Stomach (tissue), 9 donors: Measurements from ENCODE around the gene PPY. TPM values are rescaled to one million over a fixed set of nuclear protein-coding genes. Genes with fewer than 3 reads are reported as not detected.

Experiments used
- DNase-seq, 2 donors: peaks; one replicate each; pipeline versions ENCODE4 v3.0.0 to v3.0.0-alpha.2; 2013 to 2019
- H3K27ac ChIP-seq, 5 donors: fragments of 200-600 bp in 4 of 5; sonication (generic) in 4 of 5; one replicate each; pipeline ENCODE4 v1.5.1; 2013 to 2019; ENCODE audit warnings: mild to moderate bottlenecking in 1 of 5, moderate library complexity in 1 of 5
- H3K27me3 ChIP-seq, 3 donors: fragments of 200-600 bp; sonication (generic); one replicate each; pipeline ENCODE4 v1.5.1; 2017 to 2019; ENCODE audit warnings: mixed run types in 1 of 3
- H3K36me3 ChIP-seq, 4 donors: fragments of 200-600 bp; sonication (generic); 1 replicate in 3 of 4; 2 replicates in 1 of 4; pipeline ENCODE4 v1.5.1; 2016 to 2019
- H3K4me1 ChIP-seq, 4 donors: fragments of 200-600 bp; sonication (generic); one replicate each; pipeline ENCODE4 v1.5.1; 2016 to 2019
- H3K4me3 ChIP-seq, 4 donors: fragments of 200-600 bp; sonication (generic) in 3 of 4; one replicate each; pipeline ENCODE4 v1.5.1; 2016 to 2019; ENCODE audit warnings: mild to moderate bottlenecking in 1 of 4
- H3K9me3 ChIP-seq, 4 donors: fragments of 200-600 bp; sonication (generic); one replicate each; pipeline ENCODE4 v1.5.1; 2016 to 2019
- CTCF ChIP-seq, 7 experiments: fragments of 450-650 bp in 4 of 7; fragments of 200-600 bp in 3 of 7; sonication (generic) in 3 of 7; IDR thresholded peaks; one replicate each; pipeline ENCODE4 v1.5.1; 2016 to 2019; ENCODE audit warnings: antibody characterized with exemption in 7 of 7, control low read depth in 2 of 7, mild to moderate bottlenecking in 1 of 7
- EP300 ChIP-seq: sonication (generic); formaldehyde crosslinking; IDR thresholded peaks from one replicate; pipeline ENCODE4 v1.6.1; 2017; ENCODE audit warnings: antibody characterized with exemption
- POLR2A ChIP-seq, 4 donors: fragments of 450-650 bp; IDR thresholded peaks; one replicate each; pipeline ENCODE4 v1.6.1; 2016; ENCODE audit warnings: antibody characterized with exemption in 4 of 4, control low read depth in 2 of 4, mild to moderate bottlenecking in 1 of 4, moderate library complexity in 1 of 4
- POLR2AphosphoS5 ChIP-seq, 3 donors: sonication (generic); formaldehyde crosslinking; IDR thresholded peaks; one replicate each; pipeline ENCODE4 v1.6.1; 2016; ENCODE audit warnings: antibody characterized with exemption in 3 of 3
- WGBS, 5 donors: extraction: QIAGEN DNeasy Blood & Tissue Kit in 3 of 5; methylation state at CpG; one replicate each; pipeline versions ENCODE4 v1.1.5 to v1.1.7; 2013 to 2018; 5-methylcytosine and 5-hydroxymethylcytosine counted together
- intact Hi-C: fragments of 100-400 bp; cut with DNase I; formaldehyde crosslinking; loops from one replicate; pipeline ENCODE4 v1.15.1; 2023; ENCODE audit warnings: low total_unique reads
- polyA plus RNA-seq, 3 donors: library from polyadenylated mRNA; stranded (reverse); fragments of 200-250 nt; gene quantifications; one replicate each; pipeline ENCODE4 v1.2.3, GENCODE V29; 2013
- total RNA-seq, 5 donors: library from RNA; depleted of rRNA; stranded (reverse); fragments of >200 nt; gene quantifications; one replicate each; pipeline versions ENCODE4 v1.1.0 to v1.2.3, GENCODE V29; 2014 to 2016
- donor health status: healthy with polysubstance abuse.
- donor health status: Bipolar disorder and iron deficiency.
- donor health status: healthy.

Gene PPY
- total and polyA plus RNA-seq, 8 donors = not detected

DNA sequence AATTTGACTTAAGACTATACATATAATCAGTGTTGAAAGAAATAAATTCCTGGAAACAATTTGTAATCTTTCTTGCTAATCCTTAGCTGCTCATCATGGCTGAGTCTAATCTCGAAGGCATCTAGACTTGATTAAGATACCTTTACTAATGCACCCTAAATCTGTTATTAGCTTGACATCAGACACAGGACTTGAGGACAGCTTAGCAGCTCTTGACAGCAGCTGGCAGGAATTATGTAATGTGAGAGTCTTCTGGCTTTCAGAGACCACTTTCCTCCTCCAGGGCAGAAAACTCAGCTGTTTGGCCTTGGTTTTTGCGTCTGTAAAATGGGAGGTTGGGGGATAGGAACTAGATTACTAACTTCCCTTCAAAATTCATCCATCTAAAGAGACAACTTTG, 27.8 kb downstream of the PPY start:
- TF ChIP-seq CTCF (IDR thresholded peaks at IDR 0.05) (no peak), EP300 (no peak), POLR2AphosphoS5 (IDR thresholded peaks at IDR 0.05) (no peak), POLR2A (IDR thresholded peaks at IDR 0.05) (no peak)
- no peak for DNase-seq
- Histone ChIP-seq H3K27ac (no peak overlapping the region), H3K27me3 (peaks cover 0 to 23% (median 4%) of the 10 kb centered on the region in 3 donors), H3K36me3 (no peaks in the 10 kb centered on the region), H3K9me3 (no peaks in the 10 kb centered on the region), H3K4me3 (no peak overlapping the region), H3K4me1 (peaks cover 0 to 19% (median 13%) of the 10 kb centered on the region in 4 donors)
- intact Hi-C loops = no loop called here
- 60 to 81% (median 76%) methylated on average over 2 of the region's 2 CpGs for WGBS, 5 donors

- no peak for DNase-seq
- WGBS, 5 donors = 73 to 87% (median 82%) methylated on average over 6 of the region's 6 CpGs
- H3K9me3 ChIP-seq = no peaks in the 10 kb centered on the region
- no peak overlapping the region for H3K4me3 ChIP-seq
- H3K27ac ChIP-seq = no peak overlapping the region
- peaks cover 0 to 24% (median 4%) of the 10 kb centered on the region in 3 donors for H3K27me3 ChIP-seq
- intact Hi-C loops = no loop called here
- no peaks in the 10 kb centered on the region for H3K36me3 ChIP-seq
- peaks cover under 1 to 21% (median 13%) of the 10 kb centered on the region in 4 donors for H3K4me1 ChIP-seq
- TF ChIP-seq CTCF (IDR thresholded peaks at IDR 0.05) (no peak), POLR2A (IDR thresholded peaks at IDR 0.05) (no peak), EP300 (no peak), POLR2AphosphoS5 (IDR thresholded peaks at IDR 0.05) (no peak)
Measured at GRCh38 chr17:43913584-43913983, 28.7 kb downstream of the PPY start.

- Histone ChIP-seq H3K36me3 (no peaks in the 10 kb centered on the region), H3K4me3 (no peak overlapping the region), H3K27me3 (peaks cover 0 to 26% (median 7%) of the 10 kb centered on the region in 3 donors), H3K27ac (no peak overlapping the region), H3K4me1 (peaks cover 9 to 26% (median 19%) of the 10 kb centered on the region in 4 donors), H3K9me3 (no peaks in the 10 kb centered on the region)
- no peak for DNase-seq
- intact Hi-C loops = no loop called here
- whole genome bisulfite sequencing, 5 donors = 44 to 79% (median 67%) methylated on average over 4 of the region's 4 CpGs
- no peak for TF ChIP-seq EP300
- no peak for TF ChIP-seq POLR2AphosphoS5 (IDR thresholded peaks at IDR 0.05)
- no peak for TF ChIP-seq CTCF (IDR thresholded peaks at IDR 0.05)
- no peak for TF ChIP-seq POLR2A (IDR thresholded peaks at IDR 0.05)
Measured at GRCh38 chr17:43912635-43913304, 29.5 kb downstream of the PPY start.

GRCh38 chr17:43911904-43912303, 30.4 kb downstream of the PPY start:
- intact Hi-C loops = no loop called here
- TF ChIP-seq CTCF (IDR thresholded peaks at IDR 0.05) = no peak
- no peak for TF ChIP-seq EP300
- TF ChIP-seq POLR2A (IDR thresholded peaks at IDR 0.05) = no peak
- no peak for TF ChIP-seq POLR2AphosphoS5 (IDR thresholded peaks at IDR 0.05)
- H3K27ac ChIP-seq = no peak overlapping the region
- peaks cover 16 to 26% (median 21%) of the 10 kb centered on the region in 4 donors for H3K4me1 ChIP-seq
- no peaks in the 10 kb centered on the region for H3K36me3 ChIP-seq
- WGBS, 5 donors = 19 to 44% (median 40%) methylated on average over 8 of the region's 8 CpGs
- H3K9me3 ChIP-seq = no peaks in the 10 kb centered on the region
- peaks cover 0 to 26% (median 16%) of the 10 kb centered on the region in 3 donors for H3K27me3 ChIP-seq
- DNase-seq = no peak
- no peak overlapping the region for H3K4me3 ChIP-seq
